ENCODE results near the gene GNL2. TPM values are rescaled to one million over a fixed set of nuclear protein-coding genes. Genes with fewer than 3 reads are reported as not detected.
A peak's percentile ranks its signal among the peaks of the same experiment; 100 is the strongest.

Gene GNL2
- total RNA-seq, 1 experiment from 2014 or later, result 121 TPM

- no peak overlapping the region for H3K27ac ChIP-seq (ENCODE audit: low read depth, low read length, poor library complexity, severe bottlenecking)
- no peaks in the 10 kb centered on the region for H3K9me3 ChIP-seq (ENCODE audit: low read depth, low read length, poor library complexity, severe bottlenecking)
- no peaks in the 10 kb centered on the region for H3K4me1 ChIP-seq (ENCODE audit: insufficient read depth, low read length, poor library complexity, severe bottlenecking)
- CTCF ChIA-PET, result interaction anchor here (0.7 kb wide), 1 partner anchor 25 kb away, joined by 4 read pairs; no protein-coding TSS in a partner anchor
- TF ChIP-seq CTCF (conservative IDR thresholded peaks at IDR 0.05; ENCODE audit: low read depth, low read length), result no peak
- TF ChIP-seq EZH2 (IDR thresholded peaks at IDR 0.05; ENCODE audit: borderline replicate concordance, low read depth, low read length, poor library complexity, severe bottlenecking), result no peak
- no peak overlapping the region for H3K4me3 ChIP-seq (ENCODE audit: low read depth, low read length, poor library complexity, severe bottlenecking)
- no TSS peak for BruUV-seq (replicated peaks)
- H3K27me3 ChIP-seq (replicated peaks; ENCODE audit: insufficient read depth, low read depth, low read length, poor library complexity), result peaks cover 14% of the 10 kb centered on the region
- intact Hi-C loops (cut with micrococcal nuclease; ENCODE audit: unreplicated experiment), result no loop called here
- POLR2A ChIA-PET (ENCODE audit: low non-redundant PET), result no interaction called here
- H3K36me3 ChIP-seq (ENCODE audit: insufficient read depth, low read length, poor library complexity, severe bottlenecking), result no peaks in the 10 kb centered on the region
- DNase-seq (ENCODE audit: low spot score), result no peak
Observed at GRCh38 chr1:37601441-37601840, 5.7 kb upstream of the GNL2 start.

- no peak overlapping the region for H3K27ac ChIP-seq (ENCODE audit: low read depth, low read length, poor library complexity, severe bottlenecking)
- intact Hi-C loops (cut with micrococcal nuclease; ENCODE audit: unreplicated experiment), result no loop called here
- DNase-seq (ENCODE audit: low spot score), result no peak
- H3K27me3 ChIP-seq (replicated peaks; ENCODE audit: insufficient read depth, low read depth, low read length, poor library complexity), result peaks cover 8% of the 10 kb centered on the region
- TF ChIP-seq EZH2 (IDR thresholded peaks at IDR 0.05; ENCODE audit: borderline replicate concordance, low read depth, low read length, poor library complexity, severe bottlenecking) (no peak), CTCF (conservative IDR thresholded peaks at IDR 0.05; ENCODE audit: low read depth, low read length) (no peak)
- CTCF ChIA-PET, result no interaction called here
- H3K4me3 ChIP-seq (ENCODE audit: low read depth, low read length, poor library complexity, severe bottlenecking), result no peak overlapping the region
- BruUV-seq (replicated peaks), result no TSS peak
- POLR2A ChIA-PET (ENCODE audit: low non-redundant PET), result no interaction called here
- no peaks in the 10 kb centered on the region for H3K36me3 ChIP-seq (ENCODE audit: insufficient read depth, low read length, poor library complexity, severe bottlenecking)
- no peaks in the 10 kb centered on the region for H3K4me1 ChIP-seq (ENCODE audit: insufficient read depth, low read length, poor library complexity, severe bottlenecking)
- no peaks in the 10 kb centered on the region for H3K9me3 ChIP-seq (ENCODE audit: low read depth, low read length, poor library complexity, severe bottlenecking)
Observed at GRCh38 chr1:37599940-37600339, 4.2 kb upstream of the GNL2 start.

GRCh38 chr1:37596182-37596667 is 488 bp upstream of the GNL2 start:
- peak overlapping the region; percentile 84 for H3K4me3 ChIP-seq (ENCODE audit: low read depth, low read length, poor library complexity, severe bottlenecking)
- intact Hi-C loops (cut with micrococcal nuclease; ENCODE audit: unreplicated experiment), result no loop called here
- no peak overlapping the region for H3K27ac ChIP-seq (ENCODE audit: low read depth, low read length, poor library complexity, severe bottlenecking)
- peaks cover 25% of the 10 kb centered on the region for H3K36me3 ChIP-seq (ENCODE audit: insufficient read depth, low read length, poor library complexity, severe bottlenecking)
- TF ChIP-seq CTCF (conservative IDR thresholded peaks at IDR 0.05; ENCODE audit: low read depth, low read length) (no peak), EZH2 (IDR thresholded peaks at IDR 0.05; ENCODE audit: borderline replicate concordance, low read depth, low read length, poor library complexity, severe bottlenecking) (no peak)
- CTCF ChIA-PET, result no interaction called here
- peaks cover 4% of the 10 kb centered on the region for H3K27me3 ChIP-seq (replicated peaks; ENCODE audit: insufficient read depth, low read depth, low read length, poor library complexity)
- H3K4me1 ChIP-seq (ENCODE audit: insufficient read depth, low read length, poor library complexity, severe bottlenecking), result peaks cover 8% of the 10 kb centered on the region
- no peak for DNase-seq (ENCODE audit: low spot score)
- POLR2A ChIA-PET (ENCODE audit: low non-redundant PET), result interaction anchor here (0.5 kb wide), 1 partner anchor 88 kb away, joined by 3 read pairs; no protein-coding TSS in a partner anchor
- H3K9me3 ChIP-seq (ENCODE audit: low read depth, low read length, poor library complexity, severe bottlenecking), result no peaks in the 10 kb centered on the region
- BruUV-seq (replicated peaks), result no TSS peak

Data from A673 (cell line).